ENCODE data around the gene DPP4. TPM values are rescaled to one million over a fixed set of nuclear protein-coding genes. Genes with fewer than 3 reads are reported as not detected.

DPP4 gene
- total and polyA plus RNA-seq, 2 experiments from 2014 or later = 1.5 to 2.8 TPM

DNA sequence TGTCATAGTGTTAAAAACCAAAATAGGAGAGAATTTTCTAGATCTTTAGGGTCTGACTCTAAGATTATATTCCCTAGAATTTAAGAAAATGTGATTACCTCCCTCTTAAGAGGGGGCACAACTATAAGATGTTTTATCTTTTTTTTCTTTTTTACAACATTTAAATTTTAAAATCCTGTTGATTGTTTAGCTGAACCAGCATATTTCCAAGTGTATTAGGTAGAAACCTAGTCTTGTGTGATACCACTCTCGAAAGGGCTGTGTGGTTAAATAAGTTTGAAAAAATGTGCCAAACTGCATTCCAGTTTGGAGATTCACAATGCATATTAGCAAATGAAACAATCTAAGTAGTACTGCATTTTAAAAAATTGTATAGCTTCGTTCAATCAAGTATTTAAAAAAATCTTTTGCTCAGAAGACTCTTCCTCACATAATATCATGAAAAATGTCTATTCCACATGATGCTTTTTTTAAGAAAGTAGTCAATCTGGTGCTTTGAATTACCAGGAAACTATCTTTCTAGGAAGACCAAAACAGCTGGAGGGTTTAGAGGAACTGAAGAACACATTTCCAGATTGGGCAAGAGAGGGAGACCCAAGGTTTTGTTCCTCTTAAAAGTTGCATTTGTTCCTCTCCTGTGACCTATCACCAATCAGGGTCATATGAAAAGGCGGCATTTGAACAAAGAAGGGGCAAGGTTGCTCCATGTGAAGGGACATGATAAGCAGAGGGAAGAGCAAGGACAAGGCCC, 98.8 kb downstream of the DPP4 start:
- Histone ChIP-seq H3K36me3 (ENCODE audit: insufficient read depth) (no peaks in the 10 kb centered on the region), H3K9me2 (ENCODE audit: insufficient read depth) (no peaks in the 10 kb centered on the region), H3F3A (replicated peaks; ENCODE audit: low read depth) (no peaks in the 10 kb centered on the region), H3K79me2 (replicated peaks; ENCODE audit: insufficient read depth) (no peaks in the 10 kb centered on the region), H3K4me3 (no peak overlapping the region), H3K4me1 (ENCODE audit: insufficient read depth) (peaks cover 6% of the 10 kb centered on the region; the same call in 1 of the 2 replicates), H3K27me3 (ENCODE audit: insufficient read depth) (no peaks in the 10 kb centered on the region), H4K20me1 (replicated peaks; ENCODE audit: insufficient read depth) (no peaks in the 10 kb centered on the region), H3K27ac (ENCODE audit: low read depth) (no peak overlapping the region), H3K4me2 (no peak overlapping the region), H2AFZ (0 out of 2 replicates have a peak overlapping the region, but pooled peaks have one; percentile 9)
- DNase-seq (ENCODE audit: low spot score) = no peak
- peaks cover 20% of the 10 kb centered on the region; the same call in 2 of the 3 replicates for H3K4me1 Mint-ChIP-seq
- ATAC-seq = no peak
- H3K36me3 Mint-ChIP-seq (ENCODE audit: low read depth) = no peaks in the 10 kb centered on the region
- H3K4me3 Mint-ChIP-seq = no peak overlapping the region
- H3K9me3 Mint-ChIP-seq = no peaks in the 10 kb centered on the region
- no peak overlapping the region for H3K27ac Mint-ChIP-seq
- no peaks in the 10 kb centered on the region for H3K27me3 Mint-ChIP-seq (ENCODE audit: insufficient read depth, low read depth, poor library complexity)
- TF ChIP-seq ZNF331 (CRISPR knock-in tag; IDR thresholded peaks at IDR 0.05; ENCODE audit: low read depth) (no peak), NANOG (IDR thresholded peaks at IDR 0.05; ENCODE audit: borderline replicate concordance) (no peak), REST (IDR thresholded peaks at IDR 0.05; ENCODE audit: unreplicated experiment) (no peak), EZH2phosphoT487 (IDR thresholded peaks at IDR 0.05; ENCODE audit: unreplicated experiment) (no peak), POLR2AphosphoS5 (IDR thresholded peaks at IDR 0.05; ENCODE audit: low read depth) (no peak), EZH2 (IDR thresholded peaks at IDR 0.05; ENCODE audit: low read depth, unreplicated experiment) (no peak)

GRCh38 chr2:161974461-161974860, 99.6 kb downstream of the DPP4 start:
- peaks cover 6% of the 10 kb centered on the region; the same call in 1 of the 2 replicates for H3K4me1 ChIP-seq (ENCODE audit: insufficient read depth)
- no peak overlapping the region; the same call in 1 of the 2 replicates for H2AFZ ChIP-seq
- H3K27ac ChIP-seq (ENCODE audit: low read depth) = no peak overlapping the region
- peaks cover 20% of the 10 kb centered on the region; the same call in 2 of the 3 replicates for H3K4me1 Mint-ChIP-seq
- H3K4me3 ChIP-seq = no peak overlapping the region
- H3K4me2 ChIP-seq = no peak overlapping the region
- no peaks in the 10 kb centered on the region for H3K27me3 ChIP-seq (ENCODE audit: insufficient read depth)
- no peaks in the 10 kb centered on the region for H3K79me2 ChIP-seq (replicated peaks; ENCODE audit: insufficient read depth)
- H3K4me3 Mint-ChIP-seq = no peak overlapping the region
- no peaks in the 10 kb centered on the region for H3F3A ChIP-seq (replicated peaks; ENCODE audit: low read depth)
- H3K9me2 ChIP-seq (ENCODE audit: insufficient read depth) = no peaks in the 10 kb centered on the region
- DNase-seq (ENCODE audit: low spot score) = no peak
- ATAC-seq = no peak
- no peaks in the 10 kb centered on the region for H4K20me1 ChIP-seq (replicated peaks; ENCODE audit: insufficient read depth)
- H3K27me3 Mint-ChIP-seq (ENCODE audit: insufficient read depth, low read depth, poor library complexity) = no peaks in the 10 kb centered on the region
- H3K9me3 Mint-ChIP-seq = no peaks in the 10 kb centered on the region
- H3K36me3 ChIP-seq (ENCODE audit: insufficient read depth) = no peaks in the 10 kb centered on the region
- H3K27ac Mint-ChIP-seq = no peak overlapping the region
- no peaks in the 10 kb centered on the region for H3K36me3 Mint-ChIP-seq (ENCODE audit: low read depth)
- TF ChIP-seq EZH2 (IDR thresholded peaks at IDR 0.05; ENCODE audit: low read depth, unreplicated experiment) = no peak
- no peak for TF ChIP-seq JUNB (IDR thresholded peaks at IDR 0.05; ENCODE audit: unreplicated experiment)
- TF ChIP-seq CREB1 (CRISPR knock-in tag; IDR thresholded peaks at IDR 0.05; ENCODE audit: low read depth) = no peak
- TF ChIP-seq ETS1 (IDR thresholded peaks at IDR 0.05) = no peak
- no peak for TF ChIP-seq REST (IDR thresholded peaks at IDR 0.05; ENCODE audit: unreplicated experiment)
- TF ChIP-seq, protein P1, sequence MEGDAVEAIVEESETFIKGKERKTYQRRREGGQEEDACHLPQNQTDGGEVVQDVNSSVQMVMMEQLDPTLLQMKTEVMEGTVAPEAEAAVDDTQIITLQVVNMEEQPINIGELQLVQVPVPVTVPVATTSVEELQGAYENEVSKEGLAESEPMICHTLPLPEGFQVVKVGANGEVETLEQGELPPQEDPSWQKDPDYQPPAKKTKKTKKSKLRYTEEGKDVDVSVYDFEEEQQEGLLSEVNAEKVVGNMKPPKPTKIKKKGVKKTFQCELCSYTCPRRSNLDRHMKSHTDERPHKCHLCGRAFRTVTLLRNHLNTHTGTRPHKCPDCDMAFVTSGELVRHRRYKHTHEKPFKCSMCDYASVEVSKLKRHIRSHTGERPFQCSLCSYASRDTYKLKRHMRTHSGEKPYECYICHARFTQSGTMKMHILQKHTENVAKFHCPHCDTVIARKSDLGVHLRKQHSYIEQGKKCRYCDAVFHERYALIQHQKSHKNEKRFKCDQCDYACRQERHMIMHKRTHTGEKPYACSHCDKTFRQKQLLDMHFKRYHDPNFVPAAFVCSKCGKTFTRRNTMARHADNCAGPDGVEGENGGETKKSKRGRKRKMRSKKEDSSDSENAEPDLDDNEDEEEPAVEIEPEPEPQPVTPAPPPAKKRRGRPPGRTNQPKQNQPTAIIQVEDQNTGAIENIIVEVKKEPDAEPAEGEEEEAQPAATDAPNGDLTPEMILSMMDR (conservative IDR thresholded peaks at IDR 0.05; ENCODE audit: low read depth in 2 of 2) = no peak
- no peak for TF ChIP-seq POLR2AphosphoS5 (IDR thresholded peaks at IDR 0.05; ENCODE audit: low read depth)
- no peak for TF ChIP-seq EZH2phosphoT487 (IDR thresholded peaks at IDR 0.05; ENCODE audit: unreplicated experiment)
- TF ChIP-seq STAT1 (IDR thresholded peaks at IDR 0.05; ENCODE audit: unreplicated experiment) = no peak

Data from GM23338 (cell line).